WTC11 (cell line): ENCODE results near the gene HERC5. TPM values are rescaled to one million over a fixed set of nuclear protein-coding genes. Genes with fewer than 3 reads are reported as not detected.

Experiments used
- ATAC-seq: fragments of 200-7000 bp; cut with Tn5 transposase; 2 replicates; pipeline ENCODE4 v1.10.0; 2021; ENCODE audit warnings: mild to moderate bottlenecking, moderate library complexity
- CTCF ChIA-PET: fragments of 300-600 bp; sonication (Branson Sonifier 250); formaldehyde crosslinking; loops from one replicate; lab custom pipeline; 2021; ENCODE audit warnings: antibody characterized with exemption; lab: Charles Lee
- POLR2A ChIA-PET: fragments of 350-600 bp; sonication (Branson Sonifier 250); formaldehyde crosslinking; loops from one replicate; lab custom pipeline; 2021; ENCODE audit warnings: antibody characterized with exemption; lab: Charles Lee
- DNase-seq: peaks from one replicate; pipeline ENCODE4 v3.0.0; 2021; ENCODE audit warnings: low spot score
- H3K27ac Mint-ChIP-seq: 2 replicates; pipeline ENCODE4 v1.8.0; 2021; ENCODE audit warnings: mixed read lengths
- H3K27me3 Mint-ChIP-seq: 2 replicates; pipeline ENCODE4 v1.8.0; 2021; ENCODE audit warnings: low read depth, mild to moderate bottlenecking, moderate library complexity, mixed read lengths
- H3K36me3 Mint-ChIP-seq: 2 replicates; pipeline ENCODE4 v1.8.0; 2021; ENCODE audit warnings: mixed read lengths
- H3K4me1 Mint-ChIP-seq: 2 replicates; pipeline ENCODE4 v1.8.0; 2022; ENCODE audit warnings: mixed read lengths
- H3K4me3 Mint-ChIP-seq: 2 replicates; pipeline ENCODE4 v1.8.0; 2021; ENCODE audit warnings: mild to moderate bottlenecking, moderate library complexity, mixed read lengths
- H3K9me3 Mint-ChIP-seq: 2 replicates; pipeline ENCODE4 v1.8.0; 2021; ENCODE audit warnings: mixed read lengths
- CREM ChIP-seq: sonication (generic); formaldehyde crosslinking; IDR thresholded peaks from 2 replicates; pipeline ENCODE4 v1.8.1; 2022; ENCODE audit warnings: mild to moderate bottlenecking, missing genetic modification reagents, moderate library complexity
- CTCF ChIP-seq: fragments of 200-600 bp; IDR thresholded peaks from 2 replicates; pipeline ENCODE4 v1.8.0; 2022; ENCODE audit warnings: antibody characterized with exemption
- EMX1 ChIP-seq: fragments of 250-450 bp; sonication (Bioruptor Pico); IDR thresholded peaks from 2 replicates; pipeline ENCODE4 v1.8.0; 2021; ENCODE audit warnings: mild to moderate bottlenecking
- ESRRA ChIP-seq: sonication (generic); formaldehyde crosslinking; IDR thresholded peaks from 2 replicates; pipeline ENCODE4 v1.8.1; 2022; ENCODE audit warnings: mild to moderate bottlenecking, missing genetic modification reagents, borderline replicate concordance
- FOXK1 ChIP-seq: sonication (generic); formaldehyde crosslinking; IDR thresholded peaks from 2 replicates; pipeline ENCODE4 v1.8.0; 2022; ENCODE audit warnings: mild to moderate bottlenecking, moderate library complexity, missing genetic modification reagents
- GTF2I ChIP-seq: fragments of 250-450 bp; sonication (Bioruptor Pico); conservative IDR thresholded peaks from 2 replicates; pipeline ENCODE4 v1.4.0; 2021; ENCODE audit warnings: mild to moderate bottlenecking
- IRF1 ChIP-seq: sonication (generic); formaldehyde crosslinking; IDR thresholded peaks from 2 replicates; pipeline ENCODE4 v1.8.0; 2023; ENCODE audit warnings: missing genetic modification reagents
- KAT7 ChIP-seq: sonication (generic); formaldehyde crosslinking; IDR thresholded peaks from 2 replicates; pipeline ENCODE4 v1.8.1; 2023; ENCODE audit warnings: missing genetic modification reagents, mild to moderate bottlenecking, borderline replicate concordance
- MXD4 ChIP-seq: fragments of 250-450 bp; sonication (Bioruptor Pico); IDR thresholded peaks from 2 replicates; pipeline ENCODE4 v1.8.0; 2021; ENCODE audit warnings: mild to moderate bottlenecking, moderate library complexity, borderline replicate concordance
- NR2C2 ChIP-seq: sonication (generic); formaldehyde crosslinking; IDR thresholded peaks from 2 replicates; pipeline ENCODE4 v1.8.0; 2022; ENCODE audit warnings: mild to moderate bottlenecking, missing genetic modification reagents
- NR3C1 ChIP-seq: sonication (generic); formaldehyde crosslinking; conservative IDR thresholded peaks from 2 replicates; pipeline ENCODE4 v1.8.1; 2023; ENCODE audit warnings: low read depth, mild to moderate bottlenecking, missing genetic modification reagents
- PREB ChIP-seq: sonication (generic); formaldehyde crosslinking; IDR thresholded peaks from 2 replicates; pipeline ENCODE4 v1.8.1; 2022; ENCODE audit warnings: mild to moderate bottlenecking, missing genetic modification reagents, moderate library complexity, borderline replicate concordance
- RELA ChIP-seq: sonication (generic); formaldehyde crosslinking; IDR thresholded peaks from 2 replicates; pipeline ENCODE4 v1.8.1; 2022; ENCODE audit warnings: missing genetic modification reagents, mild to moderate bottlenecking, borderline replicate concordance
- SMAD3 ChIP-seq: sonication (generic); formaldehyde crosslinking; IDR thresholded peaks from 2 replicates; pipeline ENCODE4 v1.8.0; 2022; ENCODE audit warnings: missing genetic modification reagents, mild to moderate bottlenecking, borderline replicate concordance
- SMAD4 ChIP-seq: sonication (generic); formaldehyde crosslinking; IDR thresholded peaks from 2 replicates; pipeline ENCODE4 v1.8.0; 2022; ENCODE audit warnings: mild to moderate bottlenecking, missing genetic modification reagents
- STAT6 ChIP-seq: sonication (generic); formaldehyde crosslinking; conservative IDR thresholded peaks from 2 replicates; pipeline ENCODE4 v1.8.1; 2023; ENCODE audit warnings: mild to moderate bottlenecking, low read depth, missing genetic modification reagents, moderate library complexity
- TCF7 ChIP-seq: sonication (generic); formaldehyde crosslinking; IDR thresholded peaks from 2 replicates; pipeline ENCODE4 v1.8.0; 2022; ENCODE audit warnings: mild to moderate bottlenecking, low read depth, missing genetic modification reagents, moderate library complexity
- ZBTB21 ChIP-seq: sonication (generic); formaldehyde crosslinking; IDR thresholded peaks from 2 replicates; pipeline ENCODE4 v1.8.1; 2023; ENCODE audit warnings: mild to moderate bottlenecking, missing genetic modification reagents, borderline replicate concordance
- ZBTB43 ChIP-seq: sonication (generic); formaldehyde crosslinking; IDR thresholded peaks from 2 replicates; pipeline ENCODE4 v1.8.1; 2023; ENCODE audit warnings: mild to moderate bottlenecking, missing genetic modification reagents
- ZNF281 ChIP-seq: sonication (generic); formaldehyde crosslinking; IDR thresholded peaks from 2 replicates; pipeline ENCODE4 v1.8.0; 2023; ENCODE audit warnings: mild to moderate bottlenecking, missing genetic modification reagents
- total RNA-seq: library from RNA; stranded (reverse); gene quantifications from 3 replicates; pipeline ENCODE4 v1.2.3, GENCODE V29; 2021

The HERC5 gene
- total RNA-seq, 1 experiment from 2014 or later: 14.3 TPM

GRCh38 chr4:88535090-88535755 is 78.3 kb downstream of the HERC5 start:
- H3K36me3 Mint-ChIP-seq: no peaks in the 10 kb centered on the region
- TF ChIP-seq SMAD3 (no peak), CTCF (no peak), TCF7 (CRISPR knock-in tag) (no peak), CREM (CRISPR knock-in tag) (no peak), ZBTB21 (CRISPR knock-in tag) (no peak), SMAD4 (no peak), PREB (CRISPR knock-in tag) (no peak), GTF2I (CRISPR knock-in tag) (no peak), RELA (CRISPR knock-in tag) (no peak), ZNF281 (CRISPR knock-in tag) (no peak), ESRRA (CRISPR knock-in tag) (no peak), ZBTB43 (CRISPR knock-in tag) (no peak), NR3C1 (CRISPR knock-in tag) (no peak), FOXK1 (CRISPR knock-in tag) (no peak), NR2C2 (CRISPR knock-in tag) (no peak), KAT7 (no peak), STAT6 (CRISPR knock-in tag) (no peak), EMX1 (CRISPR knock-in tag) (no peak), IRF1 (CRISPR knock-in tag) (no peak), MXD4 (CRISPR knock-in tag) (no peak)
- TF ChIP-seq, all 79 proteins: peak for 0
- no peak for DNase-seq
- Mint-ChIP-seq H3K4me3 (no peak overlapping the region), H3K9me3 (no peaks in the 10 kb centered on the region), H3K27me3 (no peaks in the 10 kb centered on the region), H3K27ac (0 out of 2 replicates have a peak overlapping the region, but pooled peaks have one; percentile 50), H3K4me1 (peaks cover 57% of the 10 kb centered on the region)
- ChIA-PET CTCF (interaction anchor here (1.2 to 9.1 kb wide), 3 partner anchors 78 to 166 kb away, joined by 3 to 61 read pairs (median 5); no protein-coding TSS in a partner anchor), POLR2A (no interaction called here)
- no peak for ATAC-seq
